Measurements from ENCODE around the gene VCX3B.
"Not testable (repeated sequence)": the region's sequence is repeated elsewhere in the genome, so short reads cannot be mapped to it uniquely, and the experiment has no call there.

VCX3B gene

DNA sequence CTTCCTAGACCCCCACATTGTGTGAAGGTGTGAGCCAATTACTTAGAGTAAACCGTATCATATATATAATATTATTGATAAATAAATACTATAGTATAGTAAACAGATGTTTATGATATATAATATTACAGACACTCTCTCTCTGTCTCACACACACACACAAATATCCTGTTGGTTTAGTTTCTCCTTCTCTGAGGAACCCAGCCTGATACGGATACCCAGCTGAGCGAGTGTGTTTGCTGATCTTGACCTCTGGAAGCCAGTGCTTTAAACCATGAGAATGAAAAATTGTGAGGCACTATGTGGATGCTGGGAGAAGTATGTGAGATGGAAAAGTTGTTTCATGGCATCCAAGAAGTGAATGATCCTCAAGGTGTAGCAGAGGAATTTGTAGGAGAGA lies at the start of gene VCX3B:
Gene VCX3B, plus strand, starts transcription at position 301 of the 400 bp plus-strand sequence. CDS start 621 bp downstream, outside the sequence.
- DNase-seq (ENCODE audit: low read depth): not testable (repeated sequence)

DNA sequence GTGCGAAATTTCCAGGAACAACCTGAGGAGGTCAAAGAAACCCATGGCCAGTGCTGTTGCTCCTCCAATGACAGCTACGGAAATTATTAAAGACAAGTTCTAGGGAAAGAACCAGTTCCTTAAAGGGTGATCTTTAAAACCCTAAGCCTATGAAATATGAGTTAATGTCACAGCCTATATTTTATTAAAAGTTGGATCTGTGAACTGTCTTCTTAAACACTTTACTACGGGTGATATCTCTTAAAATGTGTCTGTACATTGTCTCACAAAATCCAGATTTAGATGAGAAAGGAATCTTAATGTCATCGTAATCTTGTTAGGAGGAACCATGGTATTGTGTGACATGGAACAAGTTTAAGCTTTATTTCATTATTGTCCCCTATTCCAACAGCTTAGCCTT lies 46.3 kb upstream of the VCX3B start:
- DNase-seq (ENCODE audit: low read depth): no peak

DNA sequence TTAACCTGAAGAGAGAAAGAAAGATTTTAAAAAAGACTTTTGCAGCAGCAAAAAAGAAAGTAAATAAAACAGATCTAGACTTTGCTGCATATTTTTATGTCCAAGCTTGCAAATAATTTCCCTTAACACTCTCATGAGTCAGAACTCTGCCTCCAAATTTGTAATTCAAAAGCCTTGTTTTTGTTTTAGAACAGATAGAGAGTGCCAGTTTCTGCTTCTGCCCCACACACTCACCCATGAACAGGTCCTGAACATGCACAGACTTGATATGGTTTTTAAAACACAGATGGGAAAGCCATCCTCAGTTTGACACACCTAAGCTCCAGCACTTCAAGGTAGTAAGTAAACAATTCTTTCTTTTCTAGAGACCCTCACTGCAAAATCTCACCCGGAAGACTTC lies 39.7 kb upstream of the VCX3B start:
- DNase-seq (ENCODE audit: low read depth): no peak

DNA sequence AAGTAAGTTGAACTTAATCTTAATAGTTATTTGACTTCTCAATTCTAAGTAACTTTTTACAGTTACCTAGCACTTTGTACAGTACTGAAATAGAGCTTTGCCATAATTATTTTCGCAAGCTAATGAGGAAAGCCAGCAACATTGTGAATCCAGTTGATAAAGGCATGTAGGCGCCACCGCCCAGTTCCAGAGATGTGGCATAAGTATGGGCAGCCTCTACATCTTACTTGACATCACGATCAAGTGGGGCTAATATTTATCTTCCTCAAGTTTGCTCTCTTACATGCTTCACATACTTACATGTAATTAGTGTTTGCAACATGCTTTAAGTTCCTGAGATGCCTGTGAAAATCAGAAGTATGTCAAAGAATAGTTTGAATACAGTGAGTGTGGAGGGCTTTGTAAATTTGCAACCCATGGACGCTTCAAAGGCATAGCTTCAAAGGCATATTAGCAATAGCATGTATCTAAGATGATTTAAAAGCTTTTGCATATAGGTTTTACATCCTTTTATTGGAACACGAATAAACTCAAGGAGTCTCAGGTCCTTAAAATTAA lies 34.9 kb upstream of the VCX3B start:
- no peak for DNase-seq (ENCODE audit: low read depth)

DNA sequence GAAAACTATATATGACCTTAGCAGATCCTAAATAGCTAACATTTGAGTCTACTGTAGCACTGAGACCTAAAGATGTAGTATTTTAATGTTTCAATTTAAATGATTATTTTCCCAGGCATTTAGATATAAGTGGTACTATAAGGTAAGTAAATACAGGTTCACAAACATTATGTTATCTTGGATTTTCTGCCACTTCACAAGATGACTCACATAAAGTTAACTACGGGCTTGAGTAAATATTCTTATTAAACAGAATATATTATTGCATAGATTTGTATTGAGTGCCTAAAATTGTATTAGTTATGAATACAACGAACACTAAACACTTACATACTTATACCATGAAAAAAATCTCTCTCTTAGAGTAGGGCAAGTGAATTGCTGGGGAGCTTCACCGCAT lies 34.2 kb upstream of the VCX3B start:
- no peak for DNase-seq (ENCODE audit: low read depth)

DNA sequence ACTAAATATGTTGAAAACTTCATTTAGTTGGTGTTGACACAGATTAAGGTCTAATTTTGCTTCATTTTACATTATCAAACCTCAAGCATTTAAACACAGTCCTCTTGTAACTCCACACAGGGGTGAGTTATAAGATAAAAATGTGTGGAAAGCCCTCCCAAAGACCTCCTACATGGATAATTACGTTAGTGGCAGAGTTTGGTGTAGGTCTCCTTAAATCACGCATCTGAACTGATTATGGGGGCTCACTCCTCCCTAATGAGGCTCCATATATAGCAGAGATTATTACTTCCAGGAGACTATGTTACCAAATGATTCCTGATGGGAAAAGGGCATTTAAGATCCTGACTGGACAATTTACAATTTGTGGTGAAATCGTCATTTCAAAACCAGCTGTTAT lies 32.2 kb upstream of the VCX3B start:
- no peak for DNase-seq (ENCODE audit: low read depth)

DNA sequence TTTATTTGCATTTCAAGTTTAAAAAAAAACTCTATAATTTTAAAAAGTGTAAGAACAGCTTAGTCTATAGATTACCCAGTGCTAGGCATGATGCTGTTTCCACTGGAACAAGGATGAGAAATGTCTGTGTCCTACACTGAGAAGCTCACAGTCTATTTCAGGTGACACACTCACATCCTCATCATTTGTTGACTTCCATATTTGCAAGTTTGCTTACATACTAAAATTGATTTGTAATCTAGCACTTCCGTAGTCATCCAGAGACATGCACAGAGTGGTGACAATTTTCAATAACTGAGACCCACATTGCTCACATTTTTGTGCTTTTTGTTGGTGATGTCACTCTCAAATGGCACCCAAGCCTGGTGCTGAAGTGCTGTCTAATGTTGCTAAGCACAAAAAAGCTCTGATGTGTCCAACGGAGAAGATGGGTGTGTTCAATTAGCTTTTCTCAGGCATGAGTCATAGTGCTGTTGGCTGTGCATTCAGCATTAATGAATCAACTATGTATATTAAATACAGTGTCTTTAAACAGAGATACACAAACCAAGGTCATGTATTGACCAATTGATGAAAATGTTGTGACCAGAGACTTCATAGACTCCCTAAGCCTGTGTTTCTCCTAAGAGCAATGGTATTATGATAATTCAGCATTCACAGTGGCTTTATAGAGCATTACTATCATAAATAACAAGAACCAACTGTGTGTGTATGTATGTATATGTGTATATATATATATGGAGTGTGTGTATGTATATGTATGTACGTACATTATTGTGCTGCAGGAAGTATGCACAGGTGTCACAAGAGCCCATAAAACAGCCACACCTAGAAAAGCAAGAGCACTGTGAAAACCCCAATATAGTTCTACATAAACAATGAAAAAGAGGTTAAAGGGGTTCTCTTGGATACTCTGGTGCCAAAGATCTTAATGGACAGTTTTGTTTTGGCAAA lies 31.2 kb upstream of the VCX3B start:
- no peak for DNase-seq (ENCODE audit: low read depth)

DNA sequence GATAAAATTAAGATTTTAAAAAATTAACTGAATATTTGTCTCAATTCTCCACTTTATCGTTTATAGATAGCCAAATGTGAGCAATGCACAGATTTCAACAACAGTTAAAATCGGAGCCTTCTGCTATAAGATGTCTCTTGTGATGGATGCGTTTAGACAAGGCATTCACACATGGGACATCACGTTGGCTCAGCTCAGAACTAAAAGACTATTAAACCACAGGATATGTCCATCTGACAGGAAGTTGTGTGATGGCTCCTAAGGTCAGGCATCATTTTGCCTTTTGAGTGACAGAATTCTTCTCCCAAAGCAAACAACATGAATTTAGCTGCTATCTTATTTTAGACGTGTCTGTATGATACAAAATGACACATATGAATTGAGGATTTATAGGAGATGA lies 17.3 kb upstream of the VCX3B start:
- no peak for DNase-seq (ENCODE audit: low read depth)

DNA sequence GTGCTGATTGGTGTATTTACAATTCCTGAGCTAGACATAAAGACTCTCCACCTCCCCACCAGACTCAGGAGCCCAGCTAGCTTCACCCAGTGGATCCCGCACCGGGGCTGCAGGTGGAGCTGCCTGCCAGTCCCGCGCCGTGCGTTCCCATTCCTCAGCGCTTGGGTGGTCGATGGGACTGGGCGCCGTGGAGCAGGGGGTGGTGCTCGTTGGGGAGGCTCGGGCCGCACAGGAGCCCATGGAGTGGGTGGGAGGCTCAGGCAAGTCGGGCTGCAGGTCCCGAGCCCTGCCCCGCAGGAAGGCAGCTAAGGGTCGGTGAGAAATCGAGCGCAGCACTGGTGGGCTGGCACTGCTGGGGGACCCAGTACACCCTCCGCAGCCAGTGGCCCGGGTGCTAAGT lies 12.3 kb upstream of the VCX3B start:
- not testable (repeated sequence) for DNase-seq (ENCODE audit: low read depth)

DNA sequence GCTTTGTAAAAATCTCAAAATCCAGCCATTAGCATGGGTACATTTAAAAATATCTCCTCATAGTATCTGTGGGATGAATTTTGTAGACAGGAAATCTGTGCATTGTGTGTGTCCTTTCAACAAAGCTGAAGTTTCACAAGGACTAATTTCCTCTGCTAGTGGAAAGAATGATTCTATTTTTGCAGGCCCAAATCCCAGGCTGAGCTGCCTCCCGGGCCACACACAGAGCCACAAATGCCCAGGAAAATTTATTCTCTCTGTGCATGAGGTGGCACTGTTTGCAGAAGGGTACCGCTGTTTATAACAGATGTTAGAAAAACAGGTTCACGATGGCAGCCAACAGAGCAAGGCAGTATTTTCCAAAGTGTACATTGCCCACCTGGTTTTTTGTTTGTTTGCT lies 11.0 kb upstream of the VCX3B start:
- no peak for DNase-seq (ENCODE audit: low read depth)

DNA sequence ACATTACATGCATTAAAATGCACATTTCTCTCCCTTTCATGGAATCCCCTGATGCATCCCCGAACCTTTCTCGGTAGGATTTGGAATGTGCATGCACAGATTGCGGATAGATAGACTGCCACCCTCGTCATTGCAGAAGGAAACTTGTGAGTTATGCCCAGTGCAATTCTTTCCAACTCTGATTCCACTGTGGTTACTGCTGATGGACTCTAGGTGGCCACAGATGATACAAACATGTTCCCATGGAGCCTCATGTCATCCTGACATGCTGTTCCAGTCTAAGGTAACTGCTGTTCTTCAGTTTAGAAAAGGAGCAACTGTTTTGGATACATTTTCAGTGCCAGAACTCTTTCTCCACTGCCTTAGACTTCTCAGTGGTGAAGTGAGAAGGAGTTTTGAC lies 9.1 kb upstream of the VCX3B start:
- DNase-seq (ENCODE audit: low read depth): no peak

DNA sequence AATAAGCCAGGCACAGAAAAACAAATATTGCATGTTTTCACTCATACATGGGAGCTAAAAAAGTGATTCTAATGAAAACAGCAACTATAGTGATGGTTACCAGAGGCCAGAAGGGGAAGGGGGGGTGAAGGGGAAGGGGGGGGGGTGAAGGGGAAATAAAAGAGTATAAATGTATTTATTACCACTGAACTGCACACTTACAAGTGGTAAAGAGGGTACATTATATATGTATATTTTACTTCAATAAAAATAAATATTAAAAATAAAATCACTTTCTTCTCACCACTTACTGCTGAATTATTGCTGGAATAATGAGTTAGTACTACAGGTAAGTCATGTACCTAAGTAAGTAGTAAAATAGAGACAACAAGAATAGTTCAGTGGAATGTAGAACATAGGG lies 2.1 kb upstream of the VCX3B start:
- DNase-seq (ENCODE audit: low read depth): no peak

DNA sequence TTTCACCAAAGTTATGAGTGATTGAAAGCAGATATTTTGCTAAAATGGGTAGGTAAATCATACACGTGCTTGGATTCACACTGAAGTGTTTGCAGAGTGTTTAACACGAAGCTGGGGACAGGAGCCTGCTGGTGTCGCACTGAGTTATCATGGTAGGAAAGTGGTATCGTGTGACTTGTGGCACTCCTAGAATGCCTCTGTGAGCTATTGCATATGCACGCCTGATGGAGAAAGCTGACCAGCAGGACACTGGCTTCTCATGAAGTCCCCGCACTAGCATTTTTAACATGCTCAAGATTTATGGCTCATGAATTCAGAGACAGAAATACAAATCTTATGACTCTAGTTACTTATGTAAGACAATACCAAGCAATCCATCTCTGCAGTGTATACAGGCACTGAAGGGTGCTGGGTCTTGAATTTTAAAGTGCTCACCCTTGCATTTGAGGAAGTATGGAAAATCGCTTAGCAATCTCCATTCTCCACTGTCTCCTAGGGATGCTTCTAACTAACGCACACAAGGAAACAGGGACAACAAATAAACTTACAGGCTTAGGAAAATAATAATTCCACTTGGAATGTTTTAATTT lies 19.8 kb downstream of the VCX3B start:
- no peak for DNase-seq (ENCODE audit: low read depth)

DNA sequence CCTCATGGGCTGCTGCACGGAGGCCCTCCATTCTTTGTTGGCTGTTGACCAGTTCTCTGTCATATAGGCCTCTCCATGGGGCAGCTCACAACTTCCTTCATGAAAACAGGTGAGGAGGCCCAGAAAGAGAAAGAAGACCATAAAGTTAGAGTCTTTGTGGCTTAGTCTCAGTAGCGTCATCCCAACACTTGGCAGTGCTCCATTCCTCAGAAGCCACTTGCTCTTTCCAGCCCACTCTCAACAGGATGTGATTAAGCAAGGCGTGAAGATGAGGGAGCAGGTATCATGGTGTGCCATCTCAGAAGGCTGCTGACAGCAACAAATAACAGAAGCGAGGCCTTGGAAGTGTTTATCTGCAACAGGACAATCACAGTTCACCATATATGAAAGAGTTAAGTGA lies 30.4 kb downstream of the VCX3B start:
- DNase-seq (ENCODE audit: low read depth): not testable (repeated sequence)

DNA sequence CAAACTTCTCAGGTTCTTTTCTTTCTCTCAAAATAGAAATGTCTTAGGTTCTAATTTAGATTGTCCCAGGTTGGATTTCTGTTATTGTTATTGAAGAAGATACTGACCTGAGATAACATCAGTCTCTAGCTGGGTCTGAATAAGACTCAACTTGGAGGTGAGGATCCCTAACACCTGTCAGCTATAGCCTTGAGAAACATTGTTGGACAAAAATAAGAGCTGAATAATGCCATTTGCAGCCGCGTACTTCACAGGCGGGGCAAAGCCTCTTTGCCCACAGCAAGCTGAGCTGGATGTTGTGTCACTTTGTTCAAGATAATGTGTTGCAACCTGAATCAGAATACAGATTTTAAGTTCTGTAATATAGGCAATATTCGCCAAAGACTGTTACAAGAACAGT lies 35.6 kb downstream of the VCX3B start:
- DNase-seq (ENCODE audit: low read depth): no peak

DNA sequence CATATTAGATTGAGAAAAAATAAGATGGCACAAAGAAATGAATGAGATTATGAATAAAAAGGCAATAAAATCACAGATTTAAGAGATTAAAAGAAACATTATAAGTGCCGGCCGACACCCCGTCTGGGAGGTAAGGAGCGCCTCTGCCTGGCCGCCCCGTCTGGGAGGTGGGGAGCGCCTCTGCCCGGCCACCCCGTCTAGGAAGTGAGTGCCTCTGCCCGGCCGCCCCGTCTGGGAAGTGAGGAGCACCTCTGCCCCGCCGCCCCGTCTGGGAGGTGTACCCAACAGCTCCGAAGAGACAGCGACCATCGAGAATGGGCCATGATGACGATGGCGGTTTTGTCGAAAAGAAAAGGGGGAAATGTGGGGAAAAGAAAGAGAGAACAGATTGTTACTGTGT lies 37.5 kb downstream of the VCX3B start:
- not testable (repeated sequence) for DNase-seq (ENCODE audit: low read depth)

DNA sequence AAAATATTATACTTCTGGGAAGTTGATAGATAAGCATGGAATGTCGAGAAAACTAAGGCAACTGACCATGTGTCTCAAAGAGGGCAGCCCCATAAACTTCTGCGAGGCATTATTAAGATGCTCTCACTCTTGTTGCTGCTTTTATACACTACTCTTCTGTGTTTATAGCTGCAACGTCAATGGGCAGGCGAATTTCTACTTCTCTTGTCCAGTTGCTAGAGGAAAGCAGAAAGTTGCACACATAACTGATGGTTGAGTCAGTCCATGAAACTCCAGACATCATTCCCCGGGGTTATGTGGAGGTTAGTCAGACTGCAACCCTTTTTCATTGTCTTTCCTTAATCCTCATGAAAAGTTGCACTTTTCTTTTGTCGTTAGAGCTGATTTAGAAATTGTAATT lies 39.8 kb downstream of the VCX3B start:
- peak; percentile 68 for DNase-seq (ENCODE audit: low read depth)
